HG02981 (cell line): ENCODE results near the gene INPP5D.
"Not testable (repeated sequence)": the region's sequence is repeated elsewhere in the genome, so short reads cannot be mapped to it uniquely, and the experiment has no call there.

Source experiments
- ATAC-seq: cut with Tn5 transposase; IDR thresholded peaks from one replicate; pipeline ENCODE4 v1.9.1; 2021; ENCODE audit warnings: mild to moderate bottlenecking, moderate library complexity; ENCODE audit not compliant: unreplicated experiment

INPP5D gene

GRCh38 chr2:233115741-233116140 is 55.6 kb downstream of the INPP5D start:
- ATAC-seq = no peak

GRCh38 chr2:233116946-233117345 is 56.8 kb downstream of the INPP5D start:
- ATAC-seq = no peak

DNA sequence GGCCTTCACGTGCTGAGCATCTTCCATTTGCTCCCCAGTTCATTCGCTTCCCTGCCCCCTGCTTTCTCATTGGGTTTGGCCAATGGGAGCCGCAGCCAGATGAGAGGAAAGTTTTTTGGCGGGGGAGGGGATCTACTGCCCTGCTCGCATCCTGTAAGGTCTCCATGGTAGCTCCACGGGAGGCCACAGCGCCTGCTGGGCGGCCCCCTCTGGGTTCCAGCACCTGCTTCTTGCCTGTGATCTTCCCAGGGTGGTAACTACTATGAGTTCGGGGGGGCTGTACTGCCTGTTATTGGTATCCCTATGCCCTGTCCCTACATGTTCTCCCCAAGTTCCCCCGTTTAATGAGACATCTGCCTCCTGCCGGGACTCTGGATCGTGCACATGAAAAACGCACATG is 57.2 kb downstream of the INPP5D start:
- ATAC-seq = no peak

DNA sequence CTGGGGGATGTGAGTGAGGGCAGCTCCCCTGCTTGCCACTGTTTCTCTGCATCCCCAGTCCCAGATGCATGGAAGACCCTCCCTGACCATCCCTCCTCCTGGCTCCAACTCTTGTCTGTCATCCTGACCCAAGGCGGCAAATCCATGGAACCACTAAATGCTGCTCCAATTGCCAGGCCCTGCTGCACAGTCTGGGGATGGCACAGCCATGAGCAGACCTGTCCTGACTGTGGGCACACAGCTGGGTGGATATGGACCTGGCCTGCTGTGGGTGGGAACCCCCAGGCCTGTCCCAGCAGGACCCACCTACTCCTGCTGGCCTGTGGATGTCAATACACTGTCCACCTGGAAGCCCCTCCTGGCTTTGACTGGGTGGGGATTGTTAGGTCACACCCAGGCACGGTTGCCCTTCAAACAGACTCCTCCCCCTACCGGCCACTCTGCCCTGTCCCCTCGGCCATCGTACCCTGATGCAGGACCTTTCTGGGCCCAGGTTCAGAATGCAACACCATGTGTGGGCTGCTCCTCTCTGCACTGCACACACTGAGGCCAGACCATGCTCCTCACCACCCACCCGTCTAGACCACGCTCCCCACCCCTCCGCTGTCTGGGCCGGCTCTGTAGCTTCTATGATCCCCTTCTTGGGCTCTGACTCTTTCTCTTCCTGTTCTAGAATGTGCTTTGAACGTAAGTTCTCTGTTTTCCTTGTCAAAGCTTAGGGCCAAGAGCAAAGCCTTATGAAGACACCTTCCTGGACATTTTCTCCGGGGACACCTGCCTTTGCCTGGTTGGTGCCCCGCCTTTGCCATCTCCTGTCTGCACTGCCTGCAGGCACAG is 57.9 kb downstream of the INPP5D start:
- no peak for ATAC-seq

DNA sequence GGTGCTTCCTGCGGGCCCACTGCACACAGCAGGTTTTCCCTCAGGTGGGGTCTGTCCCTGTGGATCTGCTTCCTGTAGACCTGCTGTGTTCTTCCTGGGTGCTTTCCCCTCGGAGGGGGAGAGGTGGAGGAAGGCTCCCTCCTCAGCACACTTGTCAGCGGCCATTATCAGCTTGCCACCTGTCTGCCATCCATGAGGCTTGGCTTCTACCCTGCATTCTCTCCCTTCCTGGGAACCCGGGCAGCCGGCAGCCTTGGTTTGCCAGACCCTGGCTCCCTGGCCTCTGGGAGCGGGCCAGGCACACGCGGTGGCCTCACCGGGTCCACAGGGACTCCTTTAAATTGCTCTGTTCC is 58.5 kb downstream of the INPP5D start:
- ATAC-seq = no peak

DNA sequence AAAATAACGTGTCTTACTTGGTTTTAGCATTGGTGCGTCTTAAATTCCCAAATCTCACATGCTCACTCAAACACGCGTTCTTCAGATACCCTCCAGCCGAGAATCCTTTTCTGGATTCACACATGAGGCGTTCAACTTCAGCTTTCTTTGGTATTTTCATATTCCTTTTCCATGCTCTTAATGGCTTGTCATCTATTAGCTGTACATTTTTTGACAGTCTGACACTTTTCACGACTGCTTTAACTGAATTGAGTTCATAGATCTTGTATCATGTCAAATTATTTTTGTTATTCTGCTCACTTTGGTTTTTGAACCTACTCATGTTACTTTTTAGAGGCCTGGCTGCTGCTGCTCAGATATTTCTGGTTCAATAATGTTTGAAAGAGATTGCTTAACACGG is 59.0 kb downstream of the INPP5D start:
- no peak for ATAC-seq

GRCh38 chr2:233119806-233120205 is 59.7 kb downstream of the INPP5D start:
- ATAC-seq = no peak

DNA sequence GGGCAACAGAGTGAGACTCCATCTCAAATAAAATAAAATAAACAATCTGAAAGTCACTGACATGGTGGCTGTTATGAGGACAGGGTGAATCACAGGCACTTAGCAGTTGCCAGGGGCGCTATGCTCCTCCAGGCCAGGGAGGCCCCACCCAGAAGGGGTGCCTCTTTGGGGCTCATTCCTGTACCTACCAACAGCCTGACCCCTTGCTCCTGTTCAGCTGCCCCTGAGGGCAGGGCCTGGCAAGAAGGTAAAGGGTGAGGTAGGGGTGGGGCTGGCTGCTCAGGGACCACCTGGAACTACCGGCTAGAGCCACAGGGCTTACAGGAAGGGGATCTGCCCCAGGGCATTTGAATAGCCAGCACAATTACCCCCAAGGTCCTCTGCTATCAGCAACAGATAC is 60.3 kb downstream of the INPP5D start:
- ATAC-seq = no peak

DNA sequence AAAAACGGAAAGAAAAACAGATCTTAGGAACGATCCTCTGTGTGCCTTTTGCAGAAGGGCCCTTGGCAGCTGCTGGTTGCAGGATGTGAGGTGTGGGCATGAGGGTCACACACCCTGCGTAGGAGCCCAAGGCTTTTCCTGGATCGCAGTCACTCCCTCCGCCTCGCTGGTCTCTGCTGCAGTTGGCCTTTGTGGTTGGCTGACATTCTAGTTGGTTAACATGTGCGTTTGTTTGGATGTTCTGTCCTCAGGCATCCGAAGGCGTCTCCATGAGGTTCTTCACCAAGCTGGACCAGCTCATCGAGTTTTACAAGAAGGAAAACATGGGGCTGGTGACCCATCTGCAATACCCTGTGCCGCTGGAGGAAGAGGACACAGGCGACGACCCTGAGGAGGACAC is 61.7 kb downstream of the INPP5D start:
- ATAC-seq = no peak

DNA sequence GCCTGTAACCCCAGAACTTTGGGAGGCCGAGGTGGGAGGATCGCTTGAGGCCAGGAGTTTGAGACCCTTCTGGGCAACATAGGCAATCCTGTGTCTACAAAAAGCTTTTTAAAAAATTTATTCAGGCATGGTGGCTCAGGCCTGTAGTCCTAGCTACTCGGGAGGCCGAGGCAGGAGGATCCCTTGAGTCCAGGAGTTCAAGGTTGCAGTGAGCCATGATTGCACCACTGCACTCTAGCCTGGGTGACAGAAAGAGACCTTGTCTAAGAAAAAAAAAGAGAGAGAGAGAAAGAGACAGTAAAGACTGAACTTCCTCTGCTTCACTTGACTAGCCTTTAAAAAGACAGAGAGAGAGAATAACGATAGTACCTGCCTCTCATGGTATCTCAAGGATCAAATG is 62.4 kb downstream of the INPP5D start:
- ATAC-seq = no peak

DNA sequence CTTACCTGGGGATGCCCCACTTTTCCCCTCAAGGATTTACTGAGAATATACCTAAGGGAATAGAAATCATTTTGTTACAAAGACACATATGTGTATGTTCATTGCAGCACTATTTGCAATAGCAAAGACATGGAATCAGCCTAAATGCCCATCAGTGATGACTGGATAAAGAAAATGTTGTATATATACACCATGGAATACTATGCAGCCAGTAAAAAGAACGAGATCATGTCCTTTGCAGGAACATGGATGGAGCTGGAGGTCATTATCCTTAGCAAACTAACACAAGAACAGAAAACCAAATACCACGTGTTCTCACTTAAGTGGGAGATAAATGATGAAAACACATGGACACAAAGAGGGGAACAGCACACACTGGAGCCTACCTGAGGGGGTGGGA is 63.4 kb downstream of the INPP5D start:
- ATAC-seq = not testable (repeated sequence)

- peak; percentile 90 for ATAC-seq
Observed at GRCh38 chr2:233124421-233125080, 64.4 kb downstream of the INPP5D start.

DNA sequence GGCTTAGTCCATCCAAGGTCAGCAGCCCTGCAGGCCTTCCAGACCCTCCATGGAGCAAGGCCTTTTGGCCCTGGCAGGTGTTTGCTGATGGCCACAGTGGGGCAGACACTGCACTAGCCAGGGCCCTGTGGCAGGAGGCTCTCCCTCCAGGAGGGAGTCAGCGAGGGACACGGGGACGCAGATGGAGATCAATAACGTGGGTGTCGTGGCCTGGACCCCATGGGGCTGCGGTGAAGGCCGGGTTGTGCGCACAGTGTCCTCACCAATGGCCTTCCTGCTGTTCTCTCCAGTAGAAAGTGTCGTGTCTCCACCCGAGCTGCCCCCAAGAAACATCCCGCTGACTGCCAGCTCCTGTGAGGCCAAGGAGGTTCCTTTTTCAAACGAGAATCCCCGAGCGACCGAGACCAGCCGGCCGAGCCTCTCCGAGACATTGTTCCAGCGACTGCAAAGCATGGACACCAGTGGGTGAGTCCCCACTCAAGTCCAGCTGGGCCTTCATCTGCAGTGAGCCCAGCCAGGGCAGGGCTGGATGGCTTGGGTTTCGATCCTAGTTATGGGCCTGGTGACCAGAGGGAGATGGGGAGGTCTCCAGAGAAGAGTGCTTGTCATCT is 65.4 kb downstream of the INPP5D start:
- ATAC-seq = no peak

- no peak for ATAC-seq
Observed at GRCh38 chr2:233129351-233129978, 69.3 kb downstream of the INPP5D start.

DNA sequence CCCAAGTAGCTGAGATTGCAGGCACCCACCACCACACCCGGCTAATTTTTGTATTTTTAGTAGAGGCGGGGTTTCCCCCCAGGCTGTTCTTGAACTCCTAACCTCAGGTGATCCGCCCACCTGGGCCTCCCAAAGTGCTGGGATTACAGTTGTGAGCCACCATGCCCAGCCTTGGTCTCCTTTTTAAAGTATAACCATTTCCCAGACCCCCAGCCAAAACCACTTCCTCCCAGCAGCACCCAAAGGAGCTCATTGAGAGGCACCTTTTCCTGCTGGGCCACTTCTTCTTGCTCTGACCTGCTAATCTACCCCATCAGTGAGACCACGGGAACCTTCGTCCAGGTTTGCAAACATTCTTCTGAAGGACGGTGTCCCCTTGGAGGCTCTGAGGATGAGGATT is 69.9 kb downstream of the INPP5D start:
- no peak for ATAC-seq

- no peak for ATAC-seq
Observed at GRCh38 chr2:233130481-233131020, 70.4 kb downstream of the INPP5D start.

GRCh38 chr2:233131936-233132720 is 72.0 kb downstream of the INPP5D start:
- ATAC-seq = no peak

DNA sequence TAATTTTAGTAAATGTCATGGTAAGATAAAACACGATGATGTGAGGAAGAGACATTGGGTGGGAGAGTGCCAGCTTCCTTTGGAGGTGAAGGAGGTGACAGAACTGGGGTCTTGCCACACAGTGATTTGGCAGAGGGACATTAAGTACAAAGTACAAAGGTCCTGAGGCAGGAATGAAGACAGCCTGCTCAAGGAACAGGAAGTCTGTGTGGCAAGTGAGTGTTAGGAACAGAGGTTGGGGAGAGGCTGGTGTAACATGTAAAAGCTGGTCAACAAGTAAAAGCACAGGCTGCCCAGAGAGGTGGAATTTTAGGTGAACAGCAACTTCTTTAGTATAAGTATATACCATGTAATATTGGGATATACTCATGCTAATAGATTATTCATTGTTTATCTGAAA is 73.1 kb downstream of the INPP5D start:
- ATAC-seq = no peak

DNA sequence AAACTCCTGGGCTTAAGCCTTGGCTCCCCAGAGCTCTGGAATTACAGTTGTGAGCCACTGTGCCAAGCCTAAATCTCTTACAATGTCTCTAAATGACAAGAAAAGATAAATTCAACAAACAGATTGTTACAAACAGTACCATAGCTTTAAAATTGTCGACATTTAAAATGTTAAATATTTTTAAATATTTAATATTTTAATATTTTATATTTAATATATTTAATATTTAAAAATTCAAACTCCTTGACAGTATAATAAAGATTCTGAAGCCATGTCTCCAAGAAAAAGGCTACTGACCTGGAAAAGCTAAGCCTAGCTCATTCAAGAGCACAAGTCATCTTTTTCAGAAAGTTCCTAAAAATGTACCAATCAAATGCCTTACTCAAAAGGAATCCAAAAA is 75.3 kb downstream of the INPP5D start:
- ATAC-seq = no peak

DNA sequence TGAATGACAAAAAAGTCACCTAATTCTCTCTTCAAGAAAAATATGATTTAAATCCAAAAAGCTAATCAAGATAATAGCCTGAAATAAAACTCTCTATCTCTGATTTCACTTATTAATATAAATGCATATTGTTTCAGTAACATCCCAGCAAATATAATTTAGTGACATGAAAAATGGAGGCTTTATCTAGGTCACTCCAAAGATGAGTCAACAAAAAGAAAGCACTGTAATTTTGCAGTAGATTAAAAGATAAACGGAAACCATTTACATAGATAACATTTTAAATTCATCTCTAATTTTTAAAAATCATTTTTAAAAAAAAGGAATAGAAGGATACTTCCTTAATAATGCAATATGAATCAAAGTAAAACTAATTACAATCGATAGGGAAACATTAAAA is 76.9 kb downstream of the INPP5D start:
- ATAC-seq = no peak
